ENCODE data around the gene C3. TPM values are rescaled to one million over a fixed set of nuclear protein-coding genes. Genes with fewer than 3 reads are reported as not detected.

Gene C3
- polyA plus RNA-seq, 2 of the 4 experiments (the other 2 are of a cell fraction), result 45.4 to 70.9 TPM

- H3K4me2 ChIP-seq, result peak overlapping the region; percentile 14; the same call in 1 of the 3 replicates
- CTCF ChIA-PET, result interaction anchor here (1.0 to 1.3 kb wide), 2 partner anchors 13 to 92 kb away, joined by 3 to 4 read pairs; no protein-coding TSS in a partner anchor
- no peak for FAIRE-seq
- no peak for DNase-seq (ENCODE audit: low read depth in 1 of 2, low spot score in 1 of 2)
- peaks cover 58% of the 10 kb centered on the region for H3K4me1 ChIP-seq
- no peak for ATAC-seq
- H3K9me3 ChIP-seq, result no peaks in the 10 kb centered on the region
- 89% methylated on average over 16 of the region's 16 CpGs for WGBS (ENCODE audit: missing lambda C conversion rate)
- POLR2A ChIA-PET, result no interaction called here
- no peak overlapping the region for H3K4me3 ChIP-seq
- TF ChIP-seq SMC3 (IDR thresholded peaks at IDR 0.05) (no peak), POLR2A (IDR thresholded peaks at IDR 0.05; ENCODE audit: low read length) (no peak), TP53 (CRISPR knock-in tag; IDR thresholded peaks at IDR 0.05) (no peak), MAZ (IDR thresholded peaks at IDR 0.05; ENCODE audit: borderline replicate concordance, low read depth, low read length) (no peak), RARB (CRISPR knock-in tag; IDR thresholded peaks at IDR 0.05) (no peak), EHMT2 (IDR thresholded peaks at IDR 0.05; ENCODE audit: low read depth) (no peak), CHD4 (IDR thresholded peaks at IDR 0.05; ENCODE audit: borderline replicate concordance) (no peak), HOXA7 (CRISPR knock-in tag; IDR thresholded peaks at IDR 0.05) (no peak), GATA3 (IDR thresholded peaks at IDR 0.05; ENCODE audit: borderline replicate concordance) (no peak), TFCP2L1 (CRISPR knock-in tag; IDR thresholded peaks at IDR 0.05) (no peak), FOSL2 (IDR thresholded peaks at IDR 0.05) (no peak), FOSL2 (CRISPR knock-in tag; IDR thresholded peaks at IDR 0.05) (no peak), ZFP36 (IDR thresholded peaks at IDR 0.05; ENCODE audit: borderline replicate concordance, partially characterized antibody) (no peak), RNF2 (IDR thresholded peaks at IDR 0.05; ENCODE audit: borderline replicate concordance, low read depth) (no peak), POLR2AphosphoS2 (conservative IDR thresholded peaks at IDR 0.05; ENCODE audit: low read length) (no peak), HEYL (CRISPR knock-in tag; IDR thresholded peaks at IDR 0.05) (no peak)
- H3K27ac ChIP-seq, result peak overlapping the region; percentile 52 to 83; a peak in 5 of 6 replicates
Measured at GRCh38 chr19:6725513-6726231, 5.2 kb upstream of the C3 start.

GRCh38 chr19:6724631-6725492, 4.4 kb upstream of the C3 start:
- FAIRE-seq (no peak), ATAC-seq (no peak), DNase-seq (ENCODE audit: low read depth in 1 of 2, low spot score in 1 of 2) (no peak)
- Histone ChIP-seq H3K4me2 (peak overlapping the region; percentile 14; the same call in 1 of the 3 replicates), H3K4me1 (peaks cover 60% of the 10 kb centered on the region), H3K4me3 (no peak overlapping the region), H3K27ac (peak overlapping the region; percentile 52 to 83; a peak in 5 of 6 replicates), H3K9me3 (no peaks in the 10 kb centered on the region)
- CTCF ChIA-PET, result interaction anchor here (1.3 to 1.6 kb wide), 2 partner anchors 91 to 138 kb away, joined by 4 to 5 read pairs; no protein-coding TSS in a partner anchor
- TF ChIP-seq HOXB13 (CRISPR knock-in tag; IDR thresholded peaks at IDR 0.05; ENCODE audit: low read depth), result no peak
- 72% methylated on average over 15 of the region's 15 CpGs for WGBS (ENCODE audit: missing lambda C conversion rate)
- POLR2A ChIA-PET, result no interaction called here

GRCh38 chr19:6723738-6724137, 3.3 kb upstream of the C3 start:
- ATAC-seq (no peak), DNase-seq (ENCODE audit: low read depth in 1 of 2, low spot score in 1 of 2) (no peak), FAIRE-seq (no peak)
- 64% methylated on average over 4 of the region's 5 CpGs for WGBS (ENCODE audit: missing lambda C conversion rate)
- Histone ChIP-seq H3K4me2 (peak overlapping the region; percentile 69; the same call in 2 of the 3 replicates), H3K4me1 (peaks cover 61% of the 10 kb centered on the region), H3K27ac (peak overlapping the region; percentile 72 to 83), H3K9me3 (no peaks in the 10 kb centered on the region), H3K4me3 (no peak overlapping the region)
- ChIA-PET CTCF (interaction anchor here (1.6 kb wide), 1 partner anchor 139 kb away, joined by 5 read pairs; no protein-coding TSS in a partner anchor), POLR2A (no interaction called here)
- TF ChIP-seq SREBF2 (IDR thresholded peaks at IDR 0.05) (no peak), RNF2 (IDR thresholded peaks at IDR 0.05; ENCODE audit: borderline replicate concordance, low read depth) (no peak), ZC3H11A (IDR thresholded peaks at IDR 0.05) (no peak), ZNF302 (CRISPR knock-in tag; IDR thresholded peaks at IDR 0.05) (no peak), CBX8 (IDR thresholded peaks at IDR 0.05) (no peak), REST (IDR thresholded peaks at IDR 0.05) (no peak)
